Spleen (tissue), 7 donors: ENCODE measurements around the gene LMO2.
"Not testable (repeated sequence)": the region's sequence is repeated elsewhere in the genome, so short reads cannot be mapped to it uniquely, and the experiment has no call there.

ENCODE experiments used
- CTCF ChIP-seq, 11 experiments: fragments of 200-600 bp in 7 of 11; fragments of 450-650 bp in 4 of 11; sonication (generic) in 4 of 11; IDR thresholded peaks in 8 of 11; conservative IDR thresholded peaks in 3 of 11; 1 replicate in 7 of 11; 2 replicates in 4 of 11; pipeline versions ENCODE4 v1.4.0 to v1.8.0; 2016 to 2021; ENCODE audit warnings: antibody characterized with exemption in 11 of 11, inconsistent platforms in 4 of 11, mild to moderate bottlenecking in 1 of 11
- POLR2A ChIP-seq, 3 donors: fragments of 450-650 bp; IDR thresholded peaks; one replicate each; pipeline ENCODE4 v1.5.1; 2017; ENCODE audit warnings: antibody characterized with exemption in 3 of 3, mild to moderate bottlenecking in 1 of 3
- donor health status: DM: no; HTN: no; CAD: no; lungs with moderate emphysema.
- donor health status: DM: no; HTN: no; CAD: no.
- donor health status: DM: no; HTN: no; CAD: no.

- not testable (repeated sequence) for TF ChIP-seq CTCF (IDR thresholded peaks at IDR 0.05 in 8 of 11, conservative IDR thresholded peaks at IDR 0.05 in 3 of 11); POLR2A (IDR thresholded peaks at IDR 0.05)
Measured at GRCh38 chr11:33822981-33823380, 68.9 kb downstream of the LMO2 start.
